Uterus (tissue), 2 donors: ENCODE data around the gene PDPK1.

Experiments used
- POLR2A ChIP-seq, 2 donors: fragments of 450-650 bp; IDR thresholded peaks; one replicate each; pipeline ENCODE4 v1.6.1; 2016; ENCODE audit warnings: antibody characterized with exemption in 2 of 2, mild to moderate bottlenecking in 1 of 2, moderate library complexity in 1 of 2
- TF ChIP-seq, protein P1 (sequence below), 4 experiments: fragments of 200-600 bp in 2 of 4; fragments of 450-650 bp in 2 of 4; sonication (generic) in 2 of 4; IDR thresholded peaks; one replicate each; pipeline ENCODE4 v1.5.1; 2016 to 2019; ENCODE audit warnings: antibody characterized with exemption in 4 of 4, mild to moderate bottlenecking in 2 of 4, moderate library complexity in 1 of 4

DNA sequence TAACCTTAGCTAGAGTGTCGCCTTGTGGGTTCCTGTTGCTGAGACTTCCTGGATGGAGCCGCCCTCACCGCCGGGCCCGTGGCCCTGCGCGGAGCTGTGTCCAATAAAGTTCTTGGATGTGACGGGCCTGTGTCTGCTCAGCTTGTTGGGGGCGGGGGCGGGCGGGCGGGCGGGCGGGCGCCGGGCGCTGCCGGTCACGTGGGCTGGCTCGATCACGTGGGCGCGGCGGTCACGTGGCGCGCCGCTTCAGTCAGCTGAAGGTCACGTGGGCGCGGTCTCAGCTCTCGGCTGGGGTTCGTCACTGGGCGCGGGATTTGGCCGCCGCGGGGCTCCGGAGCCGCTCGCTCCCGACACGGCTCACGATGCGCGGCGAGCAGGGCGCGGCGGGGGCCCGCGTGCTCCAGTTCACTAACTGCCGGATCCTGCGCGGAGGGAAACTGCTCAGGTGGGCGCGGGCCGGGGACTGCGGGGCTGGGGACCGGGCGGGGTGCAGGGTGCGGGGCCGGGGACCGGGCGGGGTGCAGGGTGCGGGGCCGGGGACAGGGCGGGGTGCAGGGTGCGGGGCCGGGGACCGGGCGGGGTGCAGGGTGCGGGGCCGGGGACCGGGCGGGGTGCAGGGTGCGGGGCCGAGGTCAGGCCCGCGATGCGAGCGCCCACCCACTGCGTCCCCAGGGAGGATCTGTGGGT is 17.6 kb upstream of the PDPK1 start, which contains the start of gene AMDHD2:
- TF ChIP-seq, protein P1, sequence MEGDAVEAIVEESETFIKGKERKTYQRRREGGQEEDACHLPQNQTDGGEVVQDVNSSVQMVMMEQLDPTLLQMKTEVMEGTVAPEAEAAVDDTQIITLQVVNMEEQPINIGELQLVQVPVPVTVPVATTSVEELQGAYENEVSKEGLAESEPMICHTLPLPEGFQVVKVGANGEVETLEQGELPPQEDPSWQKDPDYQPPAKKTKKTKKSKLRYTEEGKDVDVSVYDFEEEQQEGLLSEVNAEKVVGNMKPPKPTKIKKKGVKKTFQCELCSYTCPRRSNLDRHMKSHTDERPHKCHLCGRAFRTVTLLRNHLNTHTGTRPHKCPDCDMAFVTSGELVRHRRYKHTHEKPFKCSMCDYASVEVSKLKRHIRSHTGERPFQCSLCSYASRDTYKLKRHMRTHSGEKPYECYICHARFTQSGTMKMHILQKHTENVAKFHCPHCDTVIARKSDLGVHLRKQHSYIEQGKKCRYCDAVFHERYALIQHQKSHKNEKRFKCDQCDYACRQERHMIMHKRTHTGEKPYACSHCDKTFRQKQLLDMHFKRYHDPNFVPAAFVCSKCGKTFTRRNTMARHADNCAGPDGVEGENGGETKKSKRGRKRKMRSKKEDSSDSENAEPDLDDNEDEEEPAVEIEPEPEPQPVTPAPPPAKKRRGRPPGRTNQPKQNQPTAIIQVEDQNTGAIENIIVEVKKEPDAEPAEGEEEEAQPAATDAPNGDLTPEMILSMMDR (IDR thresholded peaks at IDR 0.05): no peak
- TF ChIP-seq POLR2A (IDR thresholded peaks at IDR 0.05): peak in 1 of 2 donors; percentile 42
